Putamen (tissue), 1 donor: ENCODE data around the gene SUV39H2.
"Not testable (repeated sequence)": the region's sequence is repeated elsewhere in the genome, so short reads cannot be mapped to it uniquely, and the experiment has no call there.

Source experiments
- DNase-seq: peaks from one replicate; pipeline ENCODE4 v3.0.0-alpha.2; 2016; ENCODE audit warnings: low spot score

The SUV39H2 gene

DNA sequence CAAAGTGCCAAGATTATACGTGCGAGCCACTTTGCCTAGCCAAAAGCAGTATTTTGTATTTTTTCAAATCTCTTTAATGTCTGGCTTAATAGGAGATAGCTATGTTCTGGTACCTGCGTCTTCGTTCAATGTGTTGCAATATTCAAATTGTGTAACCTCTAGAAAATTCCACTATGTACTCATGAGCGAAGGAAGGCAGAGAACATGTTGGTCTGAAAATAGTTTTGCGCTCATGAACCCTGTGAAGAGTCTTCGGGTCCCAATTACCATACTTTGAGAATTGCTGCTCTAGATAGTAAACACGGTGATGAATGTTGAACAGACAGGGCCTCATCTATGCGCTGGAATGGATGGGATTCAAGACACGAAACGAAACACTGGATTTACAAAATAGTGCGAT, 2.7 kb upstream of the SUV39H2 start:
- no peak for DNase-seq

DNA sequence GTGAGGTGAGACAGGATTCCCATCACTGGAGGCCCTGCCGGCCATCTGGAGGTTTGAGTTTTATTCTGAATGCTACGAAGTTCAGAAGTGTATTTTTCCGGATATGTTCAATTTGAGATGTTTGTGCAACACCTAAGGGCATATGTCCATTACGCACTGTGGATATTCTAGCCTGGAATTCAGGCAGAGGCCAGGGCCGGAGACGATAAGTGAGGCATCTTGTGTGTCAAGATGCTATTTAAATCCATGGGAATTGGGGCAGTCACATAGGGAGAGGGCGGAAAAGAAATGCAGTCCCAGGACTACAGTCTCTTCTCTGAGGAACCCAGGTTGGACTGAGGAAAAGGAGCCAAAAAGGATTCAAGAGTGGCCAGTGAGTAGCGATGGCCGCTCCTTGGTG, 1.9 kb upstream of the SUV39H2 start:
- DNase-seq = no peak

GRCh38 chr10:14879124-14879927, 660 bp downstream of the SUV39H2 start:
- DNase-seq = peak; percentile 6

GRCh38 chr10:14879928-14880193, 1.2 kb downstream of the SUV39H2 start:
- no peak for DNase-seq

DNA sequence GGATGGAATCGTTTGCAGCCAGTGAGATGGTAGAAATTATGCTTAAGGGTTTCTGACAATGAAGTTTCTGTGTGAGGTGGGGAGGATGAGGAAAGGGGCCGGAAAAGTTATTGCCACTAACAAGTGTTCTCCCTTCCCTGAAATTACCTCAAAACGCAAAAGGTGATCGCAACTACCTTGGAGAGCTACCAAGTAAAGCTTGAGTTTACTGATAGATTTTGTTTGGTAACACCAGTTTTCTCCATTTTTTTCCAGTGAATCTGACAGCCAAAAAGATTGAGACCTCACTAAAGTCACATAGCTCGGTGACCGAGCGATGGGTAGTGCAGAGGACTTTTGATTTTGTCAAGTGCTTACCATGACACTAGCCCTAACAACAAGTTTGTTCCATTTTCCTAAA, 1.6 kb downstream of the SUV39H2 start:
- no peak for DNase-seq

DNA sequence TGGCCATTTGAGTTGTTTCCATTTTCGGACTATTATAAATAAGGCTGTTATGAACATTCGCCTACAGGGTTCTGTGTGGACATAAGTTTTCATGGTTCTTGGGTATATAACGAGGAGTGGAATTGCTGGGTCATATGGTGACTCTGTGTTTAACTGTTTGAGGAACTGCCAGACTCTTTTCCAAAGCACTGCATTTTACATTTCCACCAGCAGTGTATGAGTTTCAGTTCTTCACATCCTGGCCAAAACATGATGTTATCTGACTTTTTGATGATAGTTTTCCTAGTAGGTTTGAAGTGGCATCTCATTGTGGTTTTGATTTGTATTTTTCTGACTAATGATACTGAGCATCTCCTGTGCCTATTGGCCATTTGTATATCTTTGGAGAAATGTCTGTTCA, 5.4 kb downstream of the SUV39H2 start:
- DNase-seq = no peak

GRCh38 chr10:14889318-14889717, 10.7 kb downstream of the SUV39H2 start:
- DNase-seq = no peak

DNA sequence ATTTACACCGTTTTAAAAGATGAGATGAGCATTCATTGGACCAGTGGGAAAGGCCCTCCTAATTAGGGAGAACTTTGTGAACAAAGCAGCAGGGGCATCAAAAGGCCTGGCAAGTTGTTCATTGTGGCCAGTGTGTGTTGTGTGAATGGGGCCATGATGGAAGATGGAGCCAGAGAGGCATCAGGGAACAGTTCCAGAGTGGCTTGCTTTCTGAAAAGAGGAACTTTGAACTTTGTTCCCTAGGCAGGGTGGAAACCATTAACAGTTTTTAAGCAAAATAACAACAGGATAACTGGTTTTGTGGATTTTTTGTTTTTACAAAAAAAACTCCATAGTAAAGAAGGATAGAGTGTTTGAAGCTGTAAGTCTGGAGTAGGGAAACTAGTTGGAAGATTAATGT, 12.5 kb downstream of the SUV39H2 start:
- DNase-seq = no peak

GRCh38 chr10:14904316-14904732, 25.7 kb downstream of the SUV39H2 start:
- no peak for DNase-seq

GRCh38 chr10:14904864-14905263, 26.2 kb downstream of the SUV39H2 start:
- DNase-seq = no peak

GRCh38 chr10:14905890-14906289, 27.2 kb downstream of the SUV39H2 start:
- no peak for DNase-seq

GRCh38 chr10:14906765-14907164, 28.1 kb downstream of the SUV39H2 start:
- DNase-seq = no peak

GRCh38 chr10:14907591-14907990, 28.9 kb downstream of the SUV39H2 start:
- not testable (repeated sequence) for DNase-seq

DNA sequence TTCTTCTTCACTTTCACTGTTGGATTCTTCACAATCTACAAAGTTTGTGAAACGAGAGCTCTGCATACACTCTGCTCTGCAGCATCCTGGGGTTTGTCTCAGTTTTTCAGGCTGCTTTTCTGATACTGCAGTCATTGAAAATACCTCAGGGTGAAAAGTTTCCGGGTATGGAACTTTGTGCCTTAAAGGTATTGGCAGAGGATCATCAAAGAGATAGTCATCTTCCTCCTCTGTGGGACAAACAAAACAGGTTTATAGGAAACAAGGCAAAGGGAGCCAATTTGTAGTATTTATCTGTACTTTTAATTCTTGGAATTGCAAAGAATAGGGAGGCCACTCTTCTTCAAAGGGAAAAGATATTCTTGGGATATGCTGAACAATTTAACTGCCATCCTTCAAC, 30.4 kb downstream of the SUV39H2 start:
- no peak for DNase-seq

GRCh38 chr10:14910953-14911352, 32.3 kb downstream of the SUV39H2 start:
- no peak for DNase-seq

DNA sequence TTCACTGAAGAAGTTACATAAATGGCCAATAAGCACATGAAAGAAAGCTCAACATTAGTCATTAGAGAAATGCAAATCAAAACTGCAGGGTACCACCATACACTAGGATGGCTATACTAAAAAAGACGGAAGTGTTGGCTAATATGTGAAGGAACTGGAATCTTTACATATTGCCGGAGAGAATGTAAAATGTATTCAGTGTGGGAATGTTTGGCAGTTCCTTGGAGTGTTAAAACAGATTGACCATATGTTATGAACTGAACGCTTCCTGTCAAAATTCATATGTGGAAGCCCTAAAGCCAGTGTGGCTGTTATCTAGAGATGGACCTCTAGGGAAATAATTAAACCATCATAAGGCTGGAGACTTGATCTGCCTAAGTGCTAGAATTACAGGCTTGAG, 33.1 kb downstream of the SUV39H2 start:
- no peak for DNase-seq

DNA sequence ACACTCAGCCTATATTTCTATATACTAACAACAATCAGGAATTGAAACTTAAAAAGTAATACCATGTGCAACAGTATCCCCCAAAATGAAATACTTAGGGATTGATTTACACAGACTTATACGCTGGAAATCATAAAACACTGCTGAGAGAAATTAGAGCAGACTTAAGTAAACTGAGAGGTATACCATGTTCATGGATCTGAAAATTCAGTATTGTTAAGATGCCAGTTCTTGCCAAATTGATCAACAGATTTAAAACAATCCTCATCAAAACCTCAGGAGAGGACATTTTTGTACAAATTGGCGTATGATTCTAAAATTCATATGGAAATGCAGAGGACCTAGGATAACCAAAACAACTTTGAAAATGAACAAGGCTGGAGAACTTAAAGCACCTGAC, 37.9 kb downstream of the SUV39H2 start:
- DNase-seq = no peak

DNA sequence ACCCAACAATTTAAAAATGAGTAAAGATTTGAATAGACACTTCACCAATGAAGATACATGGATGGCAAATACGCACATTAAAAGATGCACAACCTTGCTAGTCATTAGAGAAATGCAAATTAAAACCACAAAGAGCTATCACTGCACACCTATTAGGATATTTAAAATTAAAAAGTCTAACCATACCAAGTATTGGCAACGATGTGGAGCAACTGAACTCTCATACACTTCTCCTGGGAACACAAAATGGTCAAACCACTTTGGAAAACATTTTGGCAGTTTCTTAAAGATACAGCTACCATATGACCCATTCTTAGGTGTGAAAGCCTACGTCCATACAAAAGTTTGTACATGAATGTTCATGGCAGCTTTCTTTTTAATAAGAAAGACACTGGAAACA, 39.2 kb downstream of the SUV39H2 start:
- no peak for DNase-seq

- DNase-seq = no peak
These were observed 40.3 kb downstream of the SUV39H2 start for GRCh38 chr10:14918964-14919363.

- no peak for DNase-seq
These were observed 45.3 kb downstream of the SUV39H2 start for GRCh38 chr10:14924013-14924412.

DNA sequence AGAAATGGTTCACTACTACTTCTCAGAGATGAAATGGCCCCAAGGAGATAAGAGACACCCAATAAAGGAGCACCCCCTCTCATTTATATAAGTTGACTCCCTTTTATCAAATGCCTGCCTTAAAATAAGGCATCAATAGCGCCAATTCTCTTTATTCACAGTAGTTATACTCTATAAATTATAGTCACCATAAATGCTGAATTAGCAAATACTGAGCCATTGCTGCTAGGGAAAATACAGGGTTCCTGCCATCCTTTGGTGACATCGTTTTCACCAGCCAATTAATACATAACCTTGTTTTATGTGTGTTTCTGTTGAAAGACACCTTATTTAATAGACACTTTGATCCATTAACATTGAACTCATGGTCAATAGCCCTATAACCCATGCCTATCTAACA, 46.6 kb downstream of the SUV39H2 start:
- no peak for DNase-seq

DNA sequence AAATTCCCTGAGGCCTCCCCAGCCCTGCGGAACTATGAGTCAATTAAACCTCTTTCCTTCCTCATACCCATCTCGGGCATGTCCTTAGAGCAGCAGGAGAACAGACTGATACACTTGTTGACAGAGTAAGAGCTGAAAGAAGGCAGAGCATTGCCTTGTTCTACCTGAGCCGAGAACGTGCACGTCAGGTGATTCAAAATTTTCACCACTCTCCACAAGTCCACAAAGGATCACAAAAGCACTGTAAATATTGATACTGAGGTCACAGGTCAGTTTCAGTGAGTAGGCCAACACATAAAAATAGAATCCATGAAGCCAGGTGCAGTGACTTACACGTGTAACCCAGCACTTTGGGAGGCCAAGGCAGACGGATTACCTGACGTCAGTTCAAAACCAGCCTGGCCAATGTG, 47.4 kb downstream of the SUV39H2 start:
- no peak for DNase-seq

DNA sequence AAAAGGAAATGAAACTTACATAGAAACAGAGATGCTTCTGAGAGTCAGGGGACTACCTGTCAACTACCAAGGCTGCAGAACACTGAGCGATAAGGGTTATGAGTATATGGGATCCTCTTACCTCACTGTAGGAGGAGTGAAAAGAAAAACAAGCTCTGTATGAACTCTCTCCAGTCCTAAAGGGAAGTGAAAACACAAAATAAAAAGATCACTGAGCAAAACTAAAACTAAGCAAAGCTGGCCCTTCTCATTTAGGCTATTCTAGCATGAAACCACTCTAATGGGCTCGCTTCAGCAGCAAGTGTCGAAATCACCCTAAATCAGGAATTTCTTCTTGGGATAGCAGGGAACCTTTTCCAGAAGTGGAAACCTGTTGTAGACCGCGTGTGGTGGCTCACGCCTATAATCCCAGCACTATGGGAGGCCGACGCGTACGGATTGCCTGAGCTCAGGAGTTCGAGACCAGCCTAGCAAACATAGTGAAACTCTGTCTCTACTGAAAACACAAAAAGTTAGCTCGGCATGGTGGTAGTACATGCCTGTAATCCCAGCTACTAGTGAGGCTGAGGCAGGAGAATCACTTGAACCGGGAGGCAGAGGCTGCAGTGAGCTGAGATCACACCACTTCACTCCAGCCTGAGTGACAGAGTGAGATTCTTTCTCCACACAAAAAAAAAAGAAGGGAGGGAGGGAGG, 48.2 kb downstream of the SUV39H2 start:
- no peak for DNase-seq

DNA sequence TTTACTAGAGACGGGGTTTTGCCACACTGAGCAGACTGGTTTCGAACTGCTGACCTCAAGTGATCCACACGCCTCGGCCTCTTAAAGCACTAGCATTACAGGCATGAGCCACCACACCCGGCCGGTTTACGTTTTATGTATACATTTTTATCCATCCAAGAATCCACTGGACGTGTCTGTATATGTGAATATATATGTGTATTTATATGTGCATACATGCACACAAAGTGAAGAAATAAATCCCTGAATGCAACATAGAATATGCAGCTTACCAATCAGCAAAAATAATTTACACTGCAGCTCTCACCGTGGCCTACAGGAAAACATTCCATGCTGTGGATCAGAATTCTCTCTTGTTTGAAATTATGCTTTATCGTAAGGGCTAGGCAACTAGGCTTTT, 51.9 kb downstream of the SUV39H2 start:
- no peak for DNase-seq
